B cell (primary cell): Measurements from ENCODE around the gene CNTNAP2. TPM values are rescaled to one million over a fixed set of nuclear protein-coding genes. Genes with fewer than 3 reads are reported as not detected.

ENCODE experiments used
- ATAC-seq: fragments of 200-7000 bp; cut with Tn5 transposase; one replicate; pipeline ENCODE4 v1.10.0; 2021; ENCODE audit warnings: low read depth, mild to moderate bottlenecking, moderate number of reproducible peaks, moderate library complexity
- CTCF ChIA-PET: fragments of 350-600 bp; sonication (Branson Sonifier 250); formaldehyde crosslinking; loops from one replicate; lab custom pipeline; 2021; ENCODE audit warnings: antibody characterized with exemption, inconsistent platforms; lab: Charles Lee
- POLR2A ChIA-PET: fragments of 350-600 bp; sonication (Branson Sonifier 250); formaldehyde crosslinking; loops from one replicate; lab custom pipeline; 2021; ENCODE audit warnings: antibody characterized with exemption; lab: Charles Lee
- DNase-seq: peaks from one replicate; pipeline ENCODE4 v3.0.0; 2013
- H2AFZ ChIP-seq: 2 replicates; pipeline ENCODE4 v1.6.1; 2012; ENCODE audit warnings: mild to moderate bottlenecking, low read depth, low read length; ENCODE audit not compliant: insufficient read depth, poor library complexity, severe bottlenecking
- H3K27ac ChIP-seq, 2 donors: 1 replicate in 1 of 2; 2 replicates in 1 of 2; pipeline ENCODE4 v1.5.1; 2012 to 2013; ENCODE audit warnings: low read length in 2 of 2, mild to moderate bottlenecking in 2 of 2, moderate library complexity in 1 of 2
- H3K27me3 ChIP-seq, 4 experiments: fragments of 200-600 bp in 1 of 4; sonication (generic) in 1 of 4; replicated peaks in 1 of 4; 1 replicate in 2 of 4; 2 replicates in 2 of 4; pipeline versions ENCODE4 v1.6.1 to v1.7.0; 2013 to 2016; ENCODE audit warnings: low read length in 3 of 4, mild to moderate bottlenecking in 2 of 4, mixed read lengths in 1 of 4, moderate library complexity in 1 of 4; ENCODE audit not compliant: insufficient read depth in 4 of 4, control insufficient read depth in 3 of 4; ENCODE audit errors: control extremely low read depth in 1 of 4
- H3K36me3 ChIP-seq, 2 experiments: replicated peaks in 1 of 2; 1 replicate in 1 of 2; 2 replicates in 1 of 2; pipeline versions ENCODE4 v1.6.1 to v1.7.1; 2013; ENCODE audit warnings: low read length in 1 of 2; ENCODE audit not compliant: insufficient read depth in 2 of 2, control insufficient read depth in 1 of 2; ENCODE audit errors: control extremely low read depth in 1 of 2, extremely low read depth in 1 of 2
- H3K4me1 ChIP-seq, 2 donors: fragments of 200-600 bp in 1 of 2; sonication (generic) in 1 of 2; 1 replicate in 1 of 2; 2 replicates in 1 of 2; pipeline versions ENCODE4 v1.5.1 to v1.6.1; 2013 to 2017; ENCODE audit warnings: low read length in 2 of 2; ENCODE audit not compliant: control insufficient read depth in 2 of 2, insufficient read depth in 2 of 2
- H3K4me2 ChIP-seq: replicated peaks from 2 replicates; pipeline ENCODE3; 2012; ENCODE audit warnings: mild to moderate bottlenecking, low read depth, low read length; ENCODE audit not compliant: poor library complexity, severe bottlenecking
- H3K4me3 ChIP-seq, 5 experiments: fragments of 200-600 bp in 1 of 5; sonication (generic) in 1 of 5; 1 replicate in 3 of 5; 2 replicates in 2 of 5; pipeline versions ENCODE4 v1.5.1 to v1.7.0; 2011 to 2016; ENCODE audit warnings: low read length in 4 of 5, mild to moderate bottlenecking in 4 of 5, low read depth in 2 of 5, control low read depth in 1 of 5, moderate library complexity in 1 of 5; ENCODE audit not compliant: insufficient read depth in 1 of 5; ENCODE audit errors: control extremely low read depth in 1 of 5, extremely low read depth in 1 of 5
- H3K79me2 ChIP-seq: fragments of 200-600 bp; sonication (generic); one replicate; pipeline ENCODE4 v1.6.0; 2016; ENCODE audit warnings: low read length; ENCODE audit not compliant: control insufficient read depth, insufficient read depth
- H3K9ac ChIP-seq: fragments of 200-600 bp; sonication (generic); 2 replicates; pipeline ENCODE4 v1.6.1; 2017; ENCODE audit warnings: mild to moderate bottlenecking, low read length, moderate library complexity
- H3K9me3 ChIP-seq, 3 donors: one replicate each; pipeline versions ENCODE4 v1.6.1 to v1.7.1; 2013; ENCODE audit warnings: low read length in 2 of 3; ENCODE audit not compliant: control insufficient read depth in 2 of 3, insufficient read depth in 1 of 3; ENCODE audit errors: control extremely low read depth in 1 of 3
- H4K20me1 ChIP-seq: 2 replicates; pipeline ENCODE4 v1.6.0; 2012; ENCODE audit warnings: mild to moderate bottlenecking, low read length; ENCODE audit not compliant: insufficient read depth, control insufficient read depth, poor library complexity, severe bottlenecking
- H3K27ac Mint-ChIP-seq: one replicate; pipeline ENCODE4 v1.8.0; 2021; ENCODE audit warnings: mixed read lengths
- H3K27me3 Mint-ChIP-seq: one replicate; pipeline ENCODE4 v1.8.0; 2021; ENCODE audit warnings: mixed read lengths
- H3K4me1 Mint-ChIP-seq: one replicate; pipeline ENCODE4 v1.8.0; 2021; ENCODE audit warnings: mixed read lengths
- H3K4me3 Mint-ChIP-seq: one replicate; pipeline ENCODE4 v1.8.0; 2021; ENCODE audit warnings: mixed read lengths
- H3K9me3 Mint-ChIP-seq: one replicate; pipeline ENCODE4 v1.8.0; 2022; ENCODE audit warnings: mixed read lengths; ENCODE audit not compliant: insufficient read depth
- EZH2 ChIP-seq: IDR thresholded peaks from 2 replicates; pipeline ENCODE4 v1.6.1; 2012; ENCODE audit warnings: borderline replicate concordance, low read depth, mild to moderate bottlenecking, moderate library complexity, low read length; ENCODE audit not compliant: insufficient read depth, poor library complexity, severe bottlenecking
- WGBS: methylation state at CpG from one replicate; pipeline ENCODE4 v1.1.5; 2013; ENCODE audit warnings: missing lambda C conversion rate; ENCODE audit not compliant: insufficient coverage; 5-methylcytosine and 5-hydroxymethylcytosine counted together
- intact Hi-C: fragments of 100-400 bp; cut with micrococcal nuclease; formaldehyde crosslinking; loops from one replicate; pipeline ENCODE4 v1.10.0; 2022
- polyA plus RNA-seq: library from polyadenylated mRNA; depleted of rRNA; stranded (reverse); fragments of >200 nt; gene quantifications from 2 replicates; pipeline ENCODE4 v1.2.3, GENCODE V29; 2012
- total RNA-seq, 2 donors: library from RNA; stranded (reverse); fragments of 120-200 nt in 1 of 2; gene quantifications; 1 replicate in 1 of 2; 2 replicates in 1 of 2; pipeline versions ENCODE4 v1.2.3 to v1.2.4, GENCODE V29; 2013 to 2022
- TF ChIP-seq, protein P1 (sequence below): fragments of 200-600 bp; IDR thresholded peaks from one replicate; pipeline ENCODE4 v1.8.0; 2022; ENCODE audit warnings: antibody characterized with exemption, mild to moderate bottlenecking

Gene CNTNAP2
- total and polyA plus RNA-seq, 2 donors (not counting 1 experiment from before 2014, with no cell fraction given): 7.4 to 16.6 TPM

DNA sequence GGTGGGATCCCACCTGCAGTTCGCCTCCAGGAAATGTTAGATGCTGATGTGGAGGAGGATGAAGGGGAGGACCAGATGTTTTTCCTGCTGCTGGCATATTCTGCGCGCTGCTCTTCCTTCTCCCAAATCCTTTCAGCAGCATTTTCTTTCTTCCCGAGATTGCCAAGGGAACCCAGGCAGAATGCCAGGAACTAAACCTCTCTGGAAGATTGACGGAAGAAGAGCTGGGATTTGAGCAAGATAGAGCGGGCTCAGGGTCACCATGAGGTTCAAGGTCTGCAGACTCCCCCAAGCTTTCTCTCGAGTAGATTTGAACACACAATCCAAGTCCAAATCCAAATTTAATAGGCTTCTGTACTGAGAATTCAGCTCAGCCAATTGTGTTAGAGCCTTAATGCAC, 2128.8 kb downstream of the CNTNAP2 start:
- 84% methylated on average over 5 of the region's 7 CpGs for WGBS
- DNase-seq (no peak), ATAC-seq (no peak)
- no peak overlapping the region for H3K4me3 Mint-ChIP-seq
- peaks cover 49% of the 10 kb centered on the region for H3K27me3 Mint-ChIP-seq
- POLR2A ChIA-PET: no interaction called here
- H3K4me3 ChIP-seq: no peak overlapping the region
- H3K9me3 Mint-ChIP-seq: no peaks in the 10 kb centered on the region
- peaks cover 0 to 6% (median 0%) of the 10 kb centered on the region in 3 donors for H3K9me3 ChIP-seq
- CTCF ChIA-PET: interaction anchor here (7.1 kb wide), 1 partner anchor 17 kb away, joined by 64 read pairs; no protein-coding TSS in a partner anchor
- no peaks in the 10 kb centered on the region for H4K20me1 ChIP-seq
- no peak overlapping the region for H3K27ac ChIP-seq
- no peak overlapping the region for H3K27ac Mint-ChIP-seq
- H3K27me3 ChIP-seq: peaks cover 0 to 14% (median 13%) of the 10 kb centered on the region in 4 experiments
- no peak overlapping the region for H2AFZ ChIP-seq
- H3K79me2 ChIP-seq: no peaks in the 10 kb centered on the region
- no peak overlapping the region for H3K4me2 ChIP-seq
- no peaks in the 10 kb centered on the region for H3K36me3 ChIP-seq
- H3K4me1 Mint-ChIP-seq: peaks cover 5% of the 10 kb centered on the region
- H3K9ac ChIP-seq: no peak overlapping the region
- no peak for TF ChIP-seq EZH2
- TF ChIP-seq, protein P1, sequence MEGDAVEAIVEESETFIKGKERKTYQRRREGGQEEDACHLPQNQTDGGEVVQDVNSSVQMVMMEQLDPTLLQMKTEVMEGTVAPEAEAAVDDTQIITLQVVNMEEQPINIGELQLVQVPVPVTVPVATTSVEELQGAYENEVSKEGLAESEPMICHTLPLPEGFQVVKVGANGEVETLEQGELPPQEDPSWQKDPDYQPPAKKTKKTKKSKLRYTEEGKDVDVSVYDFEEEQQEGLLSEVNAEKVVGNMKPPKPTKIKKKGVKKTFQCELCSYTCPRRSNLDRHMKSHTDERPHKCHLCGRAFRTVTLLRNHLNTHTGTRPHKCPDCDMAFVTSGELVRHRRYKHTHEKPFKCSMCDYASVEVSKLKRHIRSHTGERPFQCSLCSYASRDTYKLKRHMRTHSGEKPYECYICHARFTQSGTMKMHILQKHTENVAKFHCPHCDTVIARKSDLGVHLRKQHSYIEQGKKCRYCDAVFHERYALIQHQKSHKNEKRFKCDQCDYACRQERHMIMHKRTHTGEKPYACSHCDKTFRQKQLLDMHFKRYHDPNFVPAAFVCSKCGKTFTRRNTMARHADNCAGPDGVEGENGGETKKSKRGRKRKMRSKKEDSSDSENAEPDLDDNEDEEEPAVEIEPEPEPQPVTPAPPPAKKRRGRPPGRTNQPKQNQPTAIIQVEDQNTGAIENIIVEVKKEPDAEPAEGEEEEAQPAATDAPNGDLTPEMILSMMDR: no peak
- intact Hi-C loops: no loop called here
- H3K4me1 ChIP-seq: peaks cover 3 to 4% of the 10 kb centered on the region in 2 donors

DNA sequence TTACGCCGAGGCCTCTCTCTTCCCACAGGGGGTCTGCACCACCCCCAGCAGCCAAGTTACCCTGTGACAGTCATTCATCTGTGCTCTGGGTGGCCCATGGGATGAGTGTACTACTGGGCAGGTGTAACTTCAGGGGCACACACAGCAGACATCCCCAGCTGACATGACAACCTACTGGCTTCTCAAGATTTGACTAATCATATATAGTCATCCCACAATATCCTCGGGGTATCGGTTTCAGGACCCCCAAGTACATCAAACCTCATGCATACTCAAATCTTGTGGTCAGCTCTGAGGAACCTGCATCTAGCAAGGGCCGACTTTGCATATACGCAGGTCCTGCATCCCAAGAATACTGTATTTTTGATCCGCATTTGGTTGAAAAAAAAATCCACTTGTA, 2137.0 kb downstream of the CNTNAP2 start:
- H3K27me3 ChIP-seq: peaks cover 0 to 12% (median 4%) of the 10 kb centered on the region in 4 experiments
- no peak for ATAC-seq
- H3K4me2 ChIP-seq: no peak overlapping the region
- no peaks in the 10 kb centered on the region for H4K20me1 ChIP-seq
- WGBS: 77% methylated on average over 4 of the region's 7 CpGs
- no peaks in the 10 kb centered on the region for H3K79me2 ChIP-seq
- H3K36me3 ChIP-seq: no peaks in the 10 kb centered on the region
- intact Hi-C loops: no loop called here
- Mint-ChIP-seq H3K4me1 (peaks cover 3% of the 10 kb centered on the region), H3K9me3 (peaks cover 9% of the 10 kb centered on the region), H3K27ac (no peak overlapping the region), H3K4me3 (no peak overlapping the region), H3K27me3 (peaks cover 50% of the 10 kb centered on the region)
- DNase-seq: no peak
- H3K9ac ChIP-seq: no peak overlapping the region
- no peak overlapping the region for H3K4me3 ChIP-seq
- H3K4me1 ChIP-seq: no peaks in the 10 kb centered on the region
- no peak overlapping the region for H2AFZ ChIP-seq
- peaks cover 0 to 21% (median 12%) of the 10 kb centered on the region in 3 donors for H3K9me3 ChIP-seq
- H3K27ac ChIP-seq: no peak overlapping the region
- no peak for TF ChIP-seq EZH2
- POLR2A ChIA-PET: no interaction called here
- CTCF ChIA-PET: no interaction called here
